ENCODE results near the gene TMEM17.

Gene TMEM17

GRCh38 chr2:62452701-62453454 is 53.1 kb downstream of the TMEM17 start:
- no peak for DNase-seq

- no peak for DNase-seq
These were observed 55.2 kb downstream of the TMEM17 start for GRCh38 chr2:62450716-62451191.

All from inflammatory macrophage treated with lipopolysaccharide for 1 hour (primary cell).